GOT3 (cell line): Measurements from ENCODE around the gene SURF2.

ENCODE experiments used
- DNase-seq: peaks from one replicate; lab custom pipeline; 2025; ENCODE audit warnings: mixed read lengths; lab: John Stamatoyannopoulos, UW

SURF2 gene

GRCh38 chr9:133401588-133401987 is 45.2 kb downstream of the SURF2 start:
- DNase-seq: no peak

- DNase-seq: no peak
Measured at GRCh38 chr9:133402689-133403088, 46.3 kb downstream of the SURF2 start.

- no peak for DNase-seq
Measured at GRCh38 chr9:133403766-133404453, 47.6 kb downstream of the SURF2 start.

- DNase-seq: no peak
Measured at GRCh38 chr9:133404454-133405002, 48.2 kb downstream of the SURF2 start.

- no peak for DNase-seq
Measured at GRCh38 chr9:133405508-133406438, 49.4 kb downstream of the SURF2 start.

- DNase-seq: no peak
Measured at GRCh38 chr9:133406480-133407307, 50.3 kb downstream of the SURF2 start.

- DNase-seq: no peak
Measured at GRCh38 chr9:133408042-133408441, 51.7 kb downstream of the SURF2 start.
